Lower leg skin (tissue), 4 donors: ENCODE measurements around the gene SLX9. TPM values are rescaled to one million over a fixed set of nuclear protein-coding genes. Genes with fewer than 3 reads are reported as not detected.

Experiments
- DNase-seq, 2 donors: peaks; one replicate each; pipeline ENCODE4 v3.0.0-alpha.2; 2019; ENCODE audit warnings: low spot score in 2 of 2
- H3K4me3 ChIP-seq: fragments of 200-600 bp; sonication (generic); 2 replicates; pipeline ENCODE4 v1.5.1; 2017; ENCODE audit warnings: mild to moderate bottlenecking, low read depth; ENCODE audit not compliant: poor library complexity, severe bottlenecking
- CTCF ChIP-seq, 3 donors: fragments of 450-650 bp; IDR thresholded peaks; one replicate each; pipeline ENCODE4 v1.5.1; 2016; ENCODE audit warnings: antibody characterized with exemption in 3 of 3, mild to moderate bottlenecking in 3 of 3, moderate library complexity in 2 of 3
- POLR2A ChIP-seq, 2 donors: fragments of 450-650 bp; IDR thresholded peaks; one replicate each; pipeline ENCODE4 v1.6.1; 2016 to 2017; ENCODE audit warnings: antibody characterized with exemption in 2 of 2, mild to moderate bottlenecking in 1 of 2, moderate library complexity in 1 of 2
- WGBS, 2 donors: methylation state at CpG; one replicate each; pipeline ENCODE4 v1.1.5; 2018; 5-methylcytosine and 5-hydroxymethylcytosine counted together
- intact Hi-C: fragments of 100-400 bp; cut with DNase I; formaldehyde crosslinking; loops from one replicate; pipeline ENCODE4 v1.15.0; 2023; ENCODE audit warnings: low total_unique reads
- total RNA-seq, 4 donors: library from RNA; depleted of rRNA; stranded (reverse); fragments of >200 nt; gene quantifications; one replicate each; pipeline ENCODE4 v1.1.0, GENCODE V29; 2016

SLX9 gene
- total RNA-seq, 4 donors from 2014 or later: 19.0 to 36.4 (median 31.6) TPM

DNA sequence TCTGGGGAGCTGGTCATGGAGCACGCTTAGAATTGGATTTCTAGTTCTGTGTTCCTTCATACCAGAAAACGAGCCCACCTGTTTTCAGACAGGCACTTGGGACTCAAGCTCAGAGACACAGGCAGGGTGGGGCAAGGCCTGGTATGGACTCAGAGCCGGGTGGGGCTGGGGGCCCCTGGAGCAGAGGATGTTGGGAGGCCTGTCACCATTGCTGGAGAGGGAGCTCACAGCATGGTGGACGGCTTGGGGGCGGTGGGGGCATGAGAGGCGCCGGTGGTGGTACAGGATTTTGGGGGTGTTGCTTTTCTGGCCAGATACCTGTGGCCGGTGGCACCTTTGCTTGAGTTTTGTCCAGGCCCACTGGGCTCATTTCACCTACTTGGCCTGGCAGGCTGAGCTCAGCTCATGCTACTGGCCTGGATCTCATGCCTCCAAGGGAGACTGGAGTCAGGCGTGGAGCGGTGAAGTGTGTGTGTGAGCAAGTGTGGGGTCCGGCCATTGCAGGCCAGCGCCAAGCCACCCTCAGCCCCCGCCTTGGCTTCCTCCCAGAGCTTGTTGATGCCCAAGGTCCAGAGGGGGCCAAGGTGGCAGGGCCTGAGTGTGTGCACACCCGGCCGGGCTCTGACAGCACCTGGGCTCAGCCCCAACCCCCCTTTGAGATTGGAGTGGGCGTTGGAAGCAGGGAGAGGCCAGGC lies 8.7 kb downstream of the SLX9 start:
- 87 to 90% methylated on average over 13 to 15 of the region's 16 CpGs for WGBS, 2 donors
- no peak overlapping the region for H3K4me3 ChIP-seq
- no peak for DNase-seq
- no peak for TF ChIP-seq POLR2A (IDR thresholded peaks at IDR 0.05)
- no peak for TF ChIP-seq CTCF (IDR thresholded peaks at IDR 0.05)
- intact Hi-C loops: loop anchor here (5.0 kb wide), 1 partner anchor 189 kb away; no protein-coding TSS in a partner anchor

DNA sequence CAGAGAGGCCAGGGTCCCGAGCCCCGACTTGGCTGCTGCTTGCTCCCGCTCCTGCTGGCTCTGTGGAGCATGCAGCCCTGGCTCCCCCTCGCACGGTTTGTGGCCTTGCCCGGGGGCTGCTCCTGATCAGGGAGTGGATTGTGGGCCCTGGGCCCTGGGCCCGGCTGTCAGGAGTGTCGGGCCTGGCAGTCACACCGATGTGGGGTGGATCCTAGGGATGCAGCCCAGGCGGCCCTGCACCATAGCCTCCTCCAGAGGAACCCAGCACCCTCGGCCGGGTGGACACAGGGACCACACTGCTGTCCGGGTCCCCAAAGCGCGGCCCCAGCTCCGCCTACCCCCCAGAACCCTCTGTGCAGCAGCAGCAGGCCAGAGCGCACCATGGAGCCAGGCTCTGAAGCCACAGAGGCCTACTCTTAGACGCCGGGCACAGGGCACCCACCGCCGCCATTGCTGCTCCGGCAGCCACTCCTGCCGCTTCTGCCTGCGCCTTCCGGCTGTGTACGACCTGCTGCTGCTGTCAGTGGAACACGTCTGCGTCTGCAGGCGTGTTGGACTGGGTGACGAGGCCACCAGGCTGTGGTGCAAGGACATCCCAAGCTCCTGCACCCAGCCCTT lies 9.4 kb downstream of the SLX9 start:
- no peak overlapping the region for H3K4me3 ChIP-seq
- DNase-seq: peak in 1 of 2 donors; percentile 86
- no peak for TF ChIP-seq CTCF (IDR thresholded peaks at IDR 0.05)
- TF ChIP-seq POLR2A (IDR thresholded peaks at IDR 0.05): no peak
- 71 to 76% methylated on average over 30 of the region's 30 CpGs for WGBS, 2 donors
- intact Hi-C loops: loop anchor here (5.0 kb wide), 1 partner anchor 188 kb away; no protein-coding TSS in a partner anchor

GRCh38 chr21:44949779-44950198 lies 10.0 kb downstream of the SLX9 start:
- DNase-seq: peak; percentile 81 to 97
- TF ChIP-seq POLR2A (IDR thresholded peaks at IDR 0.05) (no peak), CTCF (IDR thresholded peaks at IDR 0.05) (peak in 1 of 3 donors; percentile 76)
- 11% methylated on average over 6 to 10 of the region's 10 CpGs for WGBS, 2 donors
- intact Hi-C loops: loop anchor here (5.0 kb wide), 2 partner anchors 178 to 188 kb away; no protein-coding TSS in a partner anchor
- no peak overlapping the region for H3K4me3 ChIP-seq

- intact Hi-C loops: loop anchor here (5.0 kb wide), 1 partner anchor 177 kb away; no protein-coding TSS in a partner anchor
- no peak for DNase-seq
- 90 to 91% methylated on average over 16 to 18 of the region's 18 CpGs for WGBS, 2 donors
- TF ChIP-seq POLR2A (IDR thresholded peaks at IDR 0.05): no peak
- no peak for TF ChIP-seq CTCF (IDR thresholded peaks at IDR 0.05)
- no peak overlapping the region for H3K4me3 ChIP-seq
Observed at GRCh38 chr21:44950351-44950750, 10.5 kb downstream of the SLX9 start.

- no peak overlapping the region for H3K4me3 ChIP-seq
- 84 to 85% methylated on average over 27 to 31 of the region's 31 CpGs for WGBS, 2 donors
- DNase-seq: no peak
- TF ChIP-seq CTCF (IDR thresholded peaks at IDR 0.05) (no peak), POLR2A (IDR thresholded peaks at IDR 0.05) (no peak)
- intact Hi-C loops: loop anchor here (5.0 kb wide), 1 partner anchor 176 kb away; no protein-coding TSS in a partner anchor
Observed at GRCh38 chr21:44951186-44951915, 11.5 kb downstream of the SLX9 start.
